Loucy (cell line): ENCODE data around the gene ZNG1F.
"Not testable (repeated sequence)": the region's sequence is repeated elsewhere in the genome, so short reads cannot be mapped to it uniquely, and the experiment has no call there.

Experiments used
- H2AFZ ChIP-seq: fragments of 200-600 bp; sonication (generic); 2 replicates; pipeline ENCODE4 v1.6.0; 2016; ENCODE audit warnings: antibody characterized with exemption, mild to moderate bottlenecking, low read length, moderate library complexity
- H3F3A ChIP-seq: fragments of 200-600 bp; 2 replicates; pipeline ENCODE4 v1.6.0; 2016; ENCODE audit warnings: antibody characterized with exemption, low read depth, mild to moderate bottlenecking
- H3K27me3 ChIP-seq: fragments of 200-600 bp; sonication (generic); 2 replicates; pipeline ENCODE4 v1.6.1; 2014; ENCODE audit warnings: low read length, mild to moderate bottlenecking; ENCODE audit not compliant: insufficient read depth, poor library complexity, severe bottlenecking
- H3K36me3 ChIP-seq: fragments of 200-600 bp; sonication (generic); 2 replicates; pipeline ENCODE4 v1.6.1; 2016; ENCODE audit warnings: low read length; ENCODE audit not compliant: insufficient read depth
- H3K4me1 ChIP-seq: fragments of 200-600 bp; sonication (generic); 2 replicates; pipeline ENCODE4 v1.5.1; 2014; ENCODE audit warnings: low read length, mild to moderate bottlenecking; ENCODE audit not compliant: insufficient read depth, poor library complexity, severe bottlenecking
- H3K4me2 ChIP-seq: fragments of 200-600 bp; sonication (generic); 2 replicates; pipeline ENCODE4 v1.6.0; 2014; ENCODE audit warnings: antibody characterized with exemption, low read length, low read depth, mild to moderate bottlenecking; ENCODE audit not compliant: poor library complexity, severe bottlenecking
- H3K4me3 ChIP-seq: fragments of 200-600 bp; sonication (generic); 2 replicates; pipeline ENCODE4 v1.5.1; 2014; ENCODE audit warnings: low read length, mild to moderate bottlenecking, mixed read lengths; ENCODE audit not compliant: poor library complexity, severe bottlenecking
- H3K79me2 ChIP-seq: fragments of 200-600 bp; sonication (generic); 2 replicates; pipeline ENCODE4 v1.6.1; 2014; ENCODE audit warnings: low read length; ENCODE audit not compliant: insufficient read depth
- H3K9ac ChIP-seq: fragments of 200-600 bp; sonication (generic); 2 replicates; pipeline ENCODE4 v1.6.0; 2014; ENCODE audit warnings: mild to moderate bottlenecking, low read depth, low read length, moderate library complexity; ENCODE audit not compliant: poor library complexity, severe bottlenecking
- H3K9me2 ChIP-seq: fragments of 200-600 bp; sonication (generic); replicated peaks from 2 replicates; pipeline ENCODE4 v1.6.1; 2016; ENCODE audit warnings: low read depth, low read length, mixed read lengths
- H3K9me3 ChIP-seq: fragments of 200-600 bp; sonication (generic); 2 replicates; pipeline ENCODE4 v1.6.1; 2014; ENCODE audit warnings: mild to moderate bottlenecking, antibody characterized with exemption, low read length, low read depth; ENCODE audit not compliant: insufficient read depth
- H4K20me1 ChIP-seq: fragments of 200-600 bp; sonication (generic); 2 replicates; pipeline ENCODE4 v1.6.0; 2014; ENCODE audit warnings: antibody characterized with exemption, low read length, mild to moderate bottlenecking; ENCODE audit not compliant: insufficient read depth, poor library complexity, severe bottlenecking
- CTCF ChIP-seq: fragments of 200-600 bp; sonication (generic); conservative IDR thresholded peaks from 2 replicates; pipeline ENCODE4 v1.5.1; 2014; ENCODE audit warnings: mild to moderate bottlenecking, antibody characterized with exemption, low read length

Gene ZNG1F

GRCh38 chr9:41090386-41090785 is 98.7 kb downstream of the ZNG1F start:
- H3K4me3 ChIP-seq, H3K4me2 ChIP-seq, H2AFZ ChIP-seq, H3K9me2 ChIP-seq, H3K36me3 ChIP-seq, H3K79me2 ChIP-seq, H3F3A ChIP-seq, H3K4me1 ChIP-seq, H3K9me3 ChIP-seq, H4K20me1 ChIP-seq, H3K9ac ChIP-seq, H3K27me3 ChIP-seq: not testable (repeated sequence)

GRCh38 chr9:41088450-41089059 is 100.6 kb downstream of the ZNG1F start:
- H3K4me1 ChIP-seq, H3K9me3 ChIP-seq, H3K9me2 ChIP-seq, H3K79me2 ChIP-seq, H3K27me3 ChIP-seq, H3K9ac ChIP-seq, H4K20me1 ChIP-seq, H2AFZ ChIP-seq, H3F3A ChIP-seq, H3K36me3 ChIP-seq: not testable (repeated sequence)
- TF ChIP-seq CTCF = peak; percentile 38
- Histone ChIP-seq H3K4me2 (peak overlapping the region; percentile 43), H3K4me3 (peak overlapping the region; percentile 37)

- not testable (repeated sequence) for H3F3A ChIP-seq, H3K4me2 ChIP-seq, H3K27me3 ChIP-seq, H4K20me1 ChIP-seq, H3K9ac ChIP-seq, H3K4me3 ChIP-seq, H3K4me1 ChIP-seq, H2AFZ ChIP-seq, H3K36me3 ChIP-seq, H3K9me3 ChIP-seq, H3K79me2 ChIP-seq, H3K9me2 ChIP-seq
Measured at GRCh38 chr9:41087929-41088328, 101.2 kb downstream of the ZNG1F start.

- not testable (repeated sequence) for H2AFZ ChIP-seq, H3K36me3 ChIP-seq, H3K79me2 ChIP-seq, H3K9me2 ChIP-seq, H3K9me3 ChIP-seq, H4K20me1 ChIP-seq, H3K4me1 ChIP-seq, H3K27me3 ChIP-seq, H3F3A ChIP-seq, H3K9ac ChIP-seq, H3K4me2 ChIP-seq, H3K4me3 ChIP-seq
Measured at GRCh38 chr9:41087157-41087780, 101.8 kb downstream of the ZNG1F start.

- not testable (repeated sequence) for H3K9me2 ChIP-seq, H2AFZ ChIP-seq, H3K4me2 ChIP-seq, H3K36me3 ChIP-seq, H3K4me1 ChIP-seq, H3K79me2 ChIP-seq, H3K9me3 ChIP-seq, H3K27me3 ChIP-seq, H3F3A ChIP-seq, H4K20me1 ChIP-seq, H3K9ac ChIP-seq, H3K4me3 ChIP-seq
Measured at GRCh38 chr9:41086685-41087084, 102.4 kb downstream of the ZNG1F start.

- H3K36me3 ChIP-seq, H3K9me2 ChIP-seq, H3K27me3 ChIP-seq, H3K79me2 ChIP-seq, H3F3A ChIP-seq, H4K20me1 ChIP-seq, H3K4me2 ChIP-seq, H3K9ac ChIP-seq, H3K9me3 ChIP-seq, H2AFZ ChIP-seq, H3K4me1 ChIP-seq, H3K4me3 ChIP-seq: not testable (repeated sequence)
Measured at GRCh38 chr9:41086215-41086614, 102.9 kb downstream of the ZNG1F start.

- not testable (repeated sequence) for H2AFZ ChIP-seq, H4K20me1 ChIP-seq, H3K9me3 ChIP-seq, H3K4me2 ChIP-seq, H3F3A ChIP-seq, H3K36me3 ChIP-seq, H3K27me3 ChIP-seq, H3K9me2 ChIP-seq, H3K4me3 ChIP-seq, H3K9ac ChIP-seq, H3K4me1 ChIP-seq, H3K79me2 ChIP-seq
Measured at GRCh38 chr9:41082358-41082757, 106.8 kb downstream of the ZNG1F start.
